Activated naive CD8-positive, alpha-beta T cell treated with anti-CD3 and anti-CD28 coated beads, Interleukin-2, amount 10 ng/mL, durations not matched to agents 7 days and 5 days (primary cell): ENCODE measurements around the gene TMPRSS11E. TPM values are rescaled to one million over a fixed set of nuclear protein-coding genes. Genes with fewer than 3 reads are reported as not detected.
"Not testable (repeated sequence)": the region's sequence is repeated elsewhere in the genome, so short reads cannot be mapped to it uniquely, and the experiment has no call there.

ENCODE experiments used
- ATAC-seq: fragments of 150-1000 bp; cut with Tn5 transposase; one replicate; pipeline ENCODE4 v1.10.0; 2021; ENCODE audit warnings: low read depth, moderate library complexity
- POLR2A ChIA-PET: fragments of 350-600 bp; sonication (Branson Sonifier 250); formaldehyde crosslinking; loops from one replicate; lab custom pipeline; 2021; ENCODE audit warnings: antibody characterized with exemption; lab: Charles Lee
- DNase-seq: peaks from one replicate; pipeline ENCODE4 v3.0.0; 2021
- H3K27ac Mint-ChIP-seq: one replicate; pipeline ENCODE4 v1.8.0; 2022; ENCODE audit warnings: mild to moderate bottlenecking, mixed read lengths
- H3K27me3 Mint-ChIP-seq: one replicate; pipeline ENCODE4 v1.8.0; 2022; ENCODE audit warnings: mild to moderate bottlenecking, moderate library complexity, mixed read lengths
- H3K36me3 Mint-ChIP-seq: one replicate; pipeline ENCODE4 v1.8.0; 2021; ENCODE audit warnings: mild to moderate bottlenecking, mixed read lengths
- H3K4me1 Mint-ChIP-seq: one replicate; pipeline ENCODE4 v1.8.0; 2021; ENCODE audit warnings: mixed read lengths
- H3K4me3 Mint-ChIP-seq: one replicate; pipeline ENCODE4 v1.8.0; 2022; ENCODE audit warnings: mild to moderate bottlenecking, moderate library complexity, mixed read lengths
- H3K9me3 Mint-ChIP-seq: one replicate; pipeline ENCODE4 v1.8.0; 2021; ENCODE audit warnings: mixed read lengths
- total RNA-seq, 2 experiments: library from RNA; stranded (reverse); gene quantifications; one replicate each; pipeline ENCODE4 v1.2.3, GENCODE V29; 2021

The TMPRSS11E gene
- total RNA-seq, 2 experiments from 2014 or later, result 0.22 TPM; not detected in 1

GRCh38 chr4:68476191-68476590, 28.9 kb downstream of the TMPRSS11E start:
- Mint-ChIP-seq H3K4me1 (peaks cover 1% of the 10 kb centered on the region), H3K27me3 (peaks cover 2% of the 10 kb centered on the region), H3K27ac (no peak overlapping the region), H3K36me3 (peaks cover 2% of the 10 kb centered on the region), H3K9me3 (peaks cover 3% of the 10 kb centered on the region), H3K4me3 (no peak overlapping the region)
- POLR2A ChIA-PET, result no interaction called here
- ATAC-seq (no peak), DNase-seq (no peak)

- ATAC-seq (no peak), DNase-seq (no peak)
- H3K9me3 Mint-ChIP-seq, result peaks cover 1% of the 10 kb centered on the region
- no peaks in the 10 kb centered on the region for H3K27me3 Mint-ChIP-seq
- POLR2A ChIA-PET, result no interaction called here
- H3K4me1 Mint-ChIP-seq, result peaks cover 1% of the 10 kb centered on the region
- H3K27ac Mint-ChIP-seq, result no peak overlapping the region
- H3K4me3 Mint-ChIP-seq, result no peak overlapping the region
- H3K36me3 Mint-ChIP-seq, result no peaks in the 10 kb centered on the region
Observed at GRCh38 chr4:68489338-68489737, 42.1 kb downstream of the TMPRSS11E start.

- peaks cover 3% of the 10 kb centered on the region for H3K4me1 Mint-ChIP-seq
- no peaks in the 10 kb centered on the region for H3K27me3 Mint-ChIP-seq
- DNase-seq, result no peak
- peaks cover 1% of the 10 kb centered on the region for H3K9me3 Mint-ChIP-seq
- ATAC-seq, result no peak
- H3K27ac Mint-ChIP-seq, result no peak overlapping the region
- H3K4me3 Mint-ChIP-seq, result no peak overlapping the region
- H3K36me3 Mint-ChIP-seq, result no peaks in the 10 kb centered on the region
- POLR2A ChIA-PET, result no interaction called here
Observed at GRCh38 chr4:68490826-68491457, 43.7 kb downstream of the TMPRSS11E start.

GRCh38 chr4:68494688-68495087, 47.4 kb downstream of the TMPRSS11E start:
- Mint-ChIP-seq H3K27me3 (no peaks in the 10 kb centered on the region), H3K27ac (no peak overlapping the region), H3K4me1 (peaks cover 3% of the 10 kb centered on the region), H3K36me3 (no peaks in the 10 kb centered on the region), H3K9me3 (no peaks in the 10 kb centered on the region), H3K4me3 (no peak overlapping the region)
- DNase-seq (no peak), ATAC-seq (no peak)
- POLR2A ChIA-PET, result no interaction called here

GRCh38 chr4:68498413-68499007, 51.2 kb downstream of the TMPRSS11E start:
- Mint-ChIP-seq H3K9me3 (no peaks in the 10 kb centered on the region), H3K27me3 (no peaks in the 10 kb centered on the region), H3K27ac (no peak overlapping the region), H3K4me3 (no peak overlapping the region), H3K4me1 (peaks cover 3% of the 10 kb centered on the region), H3K36me3 (no peaks in the 10 kb centered on the region)
- POLR2A ChIA-PET, result no interaction called here
- peak; percentile 38 for DNase-seq
- ATAC-seq, result peak; percentile 87

GRCh38 chr4:68499021-68499420, 51.8 kb downstream of the TMPRSS11E start:
- no peak for DNase-seq
- H3K9me3 Mint-ChIP-seq, result peaks cover under 1% of the 10 kb centered on the region
- no peak for ATAC-seq
- H3K27me3 Mint-ChIP-seq, result no peaks in the 10 kb centered on the region
- POLR2A ChIA-PET, result no interaction called here
- H3K4me1 Mint-ChIP-seq, result peaks cover 3% of the 10 kb centered on the region
- H3K27ac Mint-ChIP-seq, result no peak overlapping the region
- H3K36me3 Mint-ChIP-seq, result no peaks in the 10 kb centered on the region
- H3K4me3 Mint-ChIP-seq, result no peak overlapping the region

- H3K4me3 Mint-ChIP-seq, H3K9me3 Mint-ChIP-seq, H3K36me3 Mint-ChIP-seq, POLR2A ChIA-PET, H3K4me1 Mint-ChIP-seq, DNase-seq, H3K27me3 Mint-ChIP-seq, H3K27ac Mint-ChIP-seq, ATAC-seq: not testable (repeated sequence)
Observed at GRCh38 chr4:68503462-68503861, 56.2 kb downstream of the TMPRSS11E start.

GRCh38 chr4:68504836-68505235, 57.6 kb downstream of the TMPRSS11E start:
- DNase-seq, H3K27ac Mint-ChIP-seq, POLR2A ChIA-PET: not testable (repeated sequence)

GRCh38 chr4:68505452-68505851, 58.2 kb downstream of the TMPRSS11E start:
- H3K4me1 Mint-ChIP-seq, H3K27me3 Mint-ChIP-seq, H3K9me3 Mint-ChIP-seq, DNase-seq, H3K27ac Mint-ChIP-seq, H3K36me3 Mint-ChIP-seq, POLR2A ChIA-PET, H3K4me3 Mint-ChIP-seq, ATAC-seq: not testable (repeated sequence)

More at GRCh38 chr4:68504836-68505235, 57.6 kb downstream of the TMPRSS11E start:
- not testable (repeated sequence) for H3K4me1 Mint-ChIP-seq, H3K27me3 Mint-ChIP-seq, H3K9me3 Mint-ChIP-seq, H3K4me3 Mint-ChIP-seq, ATAC-seq, H3K36me3 Mint-ChIP-seq

GRCh38 chr4:68518889-68519288, 71.6 kb downstream of the TMPRSS11E start:
- Mint-ChIP-seq H3K4me3 (no peak overlapping the region), H3K4me1 (no peaks in the 10 kb centered on the region), H3K27me3 (no peaks in the 10 kb centered on the region), H3K27ac (no peak overlapping the region), H3K9me3 (no peaks in the 10 kb centered on the region), H3K36me3 (no peaks in the 10 kb centered on the region)
- DNase-seq (no peak), ATAC-seq (no peak)
- POLR2A ChIA-PET, result no interaction called here

GRCh38 chr4:68520985-68521384, 73.7 kb downstream of the TMPRSS11E start:
- H3K27ac Mint-ChIP-seq, result no peak overlapping the region
- no peaks in the 10 kb centered on the region for H3K36me3 Mint-ChIP-seq
- no peak for ATAC-seq
- no peak overlapping the region for H3K4me3 Mint-ChIP-seq
- no peaks in the 10 kb centered on the region for H3K27me3 Mint-ChIP-seq
- no peaks in the 10 kb centered on the region for H3K9me3 Mint-ChIP-seq
- H3K4me1 Mint-ChIP-seq, result no peaks in the 10 kb centered on the region
- DNase-seq, result no peak
- POLR2A ChIA-PET, result no interaction called here

- H3K4me3 Mint-ChIP-seq, H3K27me3 Mint-ChIP-seq, H3K4me1 Mint-ChIP-seq, DNase-seq, POLR2A ChIA-PET, H3K27ac Mint-ChIP-seq, H3K9me3 Mint-ChIP-seq, ATAC-seq, H3K36me3 Mint-ChIP-seq: not testable (repeated sequence)
Observed at GRCh38 chr4:68522232-68522631, 75.0 kb downstream of the TMPRSS11E start.

GRCh38 chr4:68535974-68536373, 88.7 kb downstream of the TMPRSS11E start:
- POLR2A ChIA-PET, result no interaction called here
- no peak for DNase-seq
- H3K4me1 Mint-ChIP-seq, result no peaks in the 10 kb centered on the region
- no peaks in the 10 kb centered on the region for H3K36me3 Mint-ChIP-seq
- no peaks in the 10 kb centered on the region for H3K27me3 Mint-ChIP-seq
- no peak overlapping the region for H3K4me3 Mint-ChIP-seq
- H3K27ac Mint-ChIP-seq, result no peak overlapping the region
- peaks cover 10% of the 10 kb centered on the region for H3K9me3 Mint-ChIP-seq
- no peak for ATAC-seq

- Mint-ChIP-seq H3K4me3 (no peak overlapping the region), H3K27me3 (no peaks in the 10 kb centered on the region), H3K9me3 (peaks cover 8% of the 10 kb centered on the region), H3K4me1 (no peaks in the 10 kb centered on the region), H3K27ac (no peak overlapping the region), H3K36me3 (no peaks in the 10 kb centered on the region)
- ATAC-seq (no peak), DNase-seq (no peak)
- POLR2A ChIA-PET, result no interaction called here
Observed at GRCh38 chr4:68536375-68536774, 89.1 kb downstream of the TMPRSS11E start.
